KOPT-K1 (cell line): ENCODE measurements around the gene LUZP2.

ENCODE experiments used
- H3K27ac ChIP-seq: fragments of 200-600 bp; sonication (generic); 2 replicates; pipeline ENCODE4 v1.5.1; 2016; ENCODE audit warnings: antibody characterized with exemption, mild to moderate bottlenecking, low read depth, low read length; ENCODE audit not compliant: poor library complexity, severe bottlenecking
- H3K36me3 ChIP-seq: fragments of 200-600 bp; sonication (generic); 2 replicates; pipeline ENCODE4 v1.5.1; 2017; ENCODE audit warnings: antibody characterized with exemption, mild to moderate bottlenecking, low read length, moderate library complexity; ENCODE audit not compliant: insufficient read depth
- H3K9me3 ChIP-seq: fragments of 200-600 bp; sonication (generic); 2 replicates; pipeline ENCODE4 v1.5.1; 2017; ENCODE audit warnings: antibody characterized with exemption, low read length, mild to moderate bottlenecking; ENCODE audit not compliant: insufficient read depth, poor library complexity, severe bottlenecking

LUZP2 gene

DNA sequence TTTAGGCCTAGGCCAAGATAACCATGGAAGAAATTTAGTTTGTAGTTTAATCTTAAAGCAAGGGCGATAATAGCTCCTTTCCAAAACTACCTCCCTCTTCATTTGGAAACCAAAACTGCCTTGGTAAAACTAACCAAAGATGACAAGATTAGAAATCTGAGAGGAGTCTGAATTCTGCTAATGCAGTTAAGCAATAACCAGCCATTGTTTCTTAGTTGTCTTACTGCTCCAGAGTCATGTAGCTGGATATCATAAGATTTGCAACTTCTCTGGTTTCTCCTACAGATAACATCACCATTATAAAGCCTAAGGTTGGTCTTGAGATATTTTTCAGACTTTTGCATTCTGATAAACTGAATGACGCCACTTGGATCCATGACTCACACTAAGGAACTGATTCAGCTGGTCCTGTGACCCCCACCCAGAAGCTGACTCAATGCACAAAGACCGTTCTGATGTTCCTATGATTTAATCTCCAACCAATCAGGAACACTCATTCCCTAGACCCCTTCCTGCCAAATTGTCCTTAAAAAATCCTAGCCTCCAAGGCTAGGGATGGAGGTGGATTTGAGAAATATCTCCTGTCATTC is 200.8 kb downstream of the LUZP2 start:
- Histone ChIP-seq H3K36me3 (no peaks in the 10 kb centered on the region), H3K27ac (no peak overlapping the region), H3K9me3 (no peaks in the 10 kb centered on the region)

DNA sequence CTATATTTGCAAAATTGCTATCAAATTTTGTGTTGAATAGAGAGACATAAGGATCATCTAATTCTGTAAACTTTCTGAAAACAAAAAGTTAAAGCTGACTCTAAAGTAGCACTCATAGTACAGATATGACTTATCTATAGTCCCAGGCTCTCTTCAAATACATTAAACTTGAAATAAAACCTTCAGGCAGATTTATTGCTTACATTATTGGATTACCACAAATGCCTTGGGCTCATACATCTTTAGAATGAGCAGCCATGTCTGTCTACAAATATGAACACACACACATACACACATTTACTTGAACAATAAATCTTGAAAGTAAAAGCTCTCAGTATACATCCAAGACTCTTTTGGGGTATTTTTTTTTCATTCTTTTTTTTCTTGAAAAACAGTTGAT is 207.9 kb downstream of the LUZP2 start:
- H3K9me3 ChIP-seq, result no peaks in the 10 kb centered on the region
- no peak overlapping the region for H3K27ac ChIP-seq
- no peaks in the 10 kb centered on the region for H3K36me3 ChIP-seq

DNA sequence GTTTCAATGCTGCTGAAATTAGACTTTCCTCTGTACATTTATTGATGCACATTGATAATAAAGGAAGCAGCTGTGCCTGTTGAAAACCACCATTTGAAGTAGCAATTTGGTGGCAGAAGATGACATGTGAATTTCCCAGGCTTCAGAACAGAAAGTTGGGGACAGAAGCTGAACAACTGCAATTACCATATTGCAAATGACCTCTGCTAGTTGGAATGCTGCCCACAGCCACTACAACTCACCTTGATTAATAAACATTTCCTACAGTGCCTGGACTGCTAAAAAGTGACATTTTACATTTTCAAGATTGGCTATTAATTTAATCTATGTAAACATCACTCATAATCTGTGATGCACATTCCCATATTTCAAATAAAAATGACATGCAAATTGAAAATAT is 208.6 kb downstream of the LUZP2 start:
- H3K9me3 ChIP-seq, result no peaks in the 10 kb centered on the region
- H3K27ac ChIP-seq, result no peak overlapping the region
- H3K36me3 ChIP-seq, result no peaks in the 10 kb centered on the region

DNA sequence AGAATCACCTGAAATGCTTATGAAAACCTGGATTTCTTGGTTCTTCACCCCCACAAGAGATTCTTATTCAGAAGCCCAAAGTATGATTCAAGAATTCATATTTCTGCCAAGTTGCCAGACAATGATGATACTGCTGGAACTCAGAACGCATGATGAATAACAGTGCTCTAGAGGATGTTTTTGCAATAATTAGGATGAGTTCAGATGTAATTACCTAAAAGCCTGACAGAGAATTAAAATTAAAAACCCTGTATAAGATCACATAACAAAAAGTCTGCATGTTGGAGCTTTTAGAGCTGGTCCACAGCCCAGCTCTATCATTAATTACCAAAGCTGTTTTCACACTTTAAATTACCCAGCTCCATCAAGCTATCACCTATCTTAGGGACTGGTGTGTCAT is 211.8 kb downstream of the LUZP2 start:
- no peak overlapping the region for H3K27ac ChIP-seq
- no peaks in the 10 kb centered on the region for H3K9me3 ChIP-seq
- no peaks in the 10 kb centered on the region for H3K36me3 ChIP-seq

DNA sequence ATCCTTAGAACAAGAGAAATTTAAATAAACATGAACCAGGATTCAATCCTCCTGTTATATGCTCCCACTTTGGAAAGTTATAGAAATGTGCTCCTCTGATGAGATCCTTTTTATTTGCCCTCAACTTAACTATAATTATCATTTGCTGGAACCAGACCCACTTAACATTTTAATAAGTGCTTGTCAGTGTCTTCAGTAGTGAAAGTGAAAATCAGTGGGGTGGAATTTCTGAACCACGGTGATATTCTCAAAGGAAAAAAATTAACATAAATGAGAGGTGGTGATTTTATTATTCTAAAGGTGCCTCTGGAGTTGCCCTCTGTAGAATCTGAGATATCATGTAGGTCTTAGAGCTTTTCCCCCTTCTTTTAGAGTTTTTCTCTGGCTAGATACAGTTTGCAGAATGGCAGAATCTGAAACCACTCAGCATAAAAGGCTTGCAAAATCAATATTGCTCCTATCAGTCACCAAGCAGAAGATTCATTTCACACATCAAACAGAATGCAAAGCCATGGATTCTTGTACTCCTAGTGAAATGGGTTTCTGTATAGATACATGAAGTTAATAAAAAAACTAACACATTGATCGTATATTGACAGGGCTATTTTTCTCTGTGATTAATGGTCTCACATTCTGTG is 213.2 kb downstream of the LUZP2 start:
- Histone ChIP-seq H3K9me3 (no peaks in the 10 kb centered on the region), H3K27ac (no peak overlapping the region), H3K36me3 (no peaks in the 10 kb centered on the region)

DNA sequence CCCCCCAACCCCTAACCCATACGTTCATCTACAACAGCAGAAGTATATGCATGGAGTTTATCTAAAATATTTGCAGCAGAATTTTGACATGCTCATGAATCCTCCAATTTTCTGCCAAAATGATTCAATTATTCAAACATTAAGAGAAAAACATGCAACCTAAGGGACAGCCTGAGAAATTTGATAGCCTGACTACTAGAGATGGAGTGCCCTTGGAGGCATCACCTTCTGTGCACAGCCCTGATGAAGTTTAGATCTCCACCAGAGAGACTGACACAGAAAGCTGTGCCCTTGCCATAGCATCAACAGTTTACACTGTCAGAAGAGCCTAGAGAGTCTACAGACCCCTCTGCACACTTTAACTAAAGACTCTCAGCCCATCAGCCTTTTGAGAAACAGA is 217.7 kb downstream of the LUZP2 start:
- Histone ChIP-seq H3K36me3 (no peaks in the 10 kb centered on the region), H3K27ac (no peak overlapping the region), H3K9me3 (no peaks in the 10 kb centered on the region)

DNA sequence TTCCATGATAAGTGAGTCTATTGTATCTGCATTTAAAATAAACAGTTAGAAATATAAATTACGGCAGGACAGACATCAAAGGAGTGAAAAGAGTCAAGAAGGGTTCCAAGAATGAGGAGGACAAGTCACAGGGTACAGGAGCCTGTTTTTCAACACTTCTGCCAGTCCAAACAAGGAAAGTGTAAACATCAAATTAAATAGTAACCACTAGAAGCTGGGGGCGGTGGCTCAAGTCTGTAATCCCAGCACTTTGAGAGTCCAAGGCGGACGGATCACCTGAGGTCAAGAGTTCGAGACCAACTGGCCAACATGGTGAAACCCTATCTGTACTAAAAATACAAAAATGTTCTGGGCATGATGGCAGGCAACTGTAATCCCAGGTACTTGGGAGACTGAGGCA is 219.6 kb downstream of the LUZP2 start:
- H3K36me3 ChIP-seq, result no peaks in the 10 kb centered on the region
- no peaks in the 10 kb centered on the region for H3K9me3 ChIP-seq
- no peak overlapping the region for H3K27ac ChIP-seq

DNA sequence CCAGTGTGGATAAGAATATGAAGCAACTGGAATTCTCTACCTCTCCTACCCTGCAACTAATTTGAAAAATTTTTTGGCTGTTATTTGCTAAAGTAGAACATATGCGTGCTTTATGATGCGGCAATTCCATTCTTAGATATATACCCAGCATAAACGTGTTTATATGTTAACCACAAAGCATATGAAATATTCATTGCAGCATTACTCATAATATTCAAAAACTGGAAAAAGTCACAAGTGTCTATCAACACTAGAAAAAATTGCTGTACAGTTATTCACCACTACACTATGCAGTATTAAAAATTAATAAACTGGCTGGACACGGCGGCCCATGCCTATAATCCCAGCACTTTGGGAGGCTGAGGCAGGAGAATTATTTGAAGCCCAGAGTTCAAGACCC is 226.4 kb downstream of the LUZP2 start:
- Histone ChIP-seq H3K36me3 (no peaks in the 10 kb centered on the region), H3K9me3 (no peaks in the 10 kb centered on the region), H3K27ac (no peak overlapping the region)

DNA sequence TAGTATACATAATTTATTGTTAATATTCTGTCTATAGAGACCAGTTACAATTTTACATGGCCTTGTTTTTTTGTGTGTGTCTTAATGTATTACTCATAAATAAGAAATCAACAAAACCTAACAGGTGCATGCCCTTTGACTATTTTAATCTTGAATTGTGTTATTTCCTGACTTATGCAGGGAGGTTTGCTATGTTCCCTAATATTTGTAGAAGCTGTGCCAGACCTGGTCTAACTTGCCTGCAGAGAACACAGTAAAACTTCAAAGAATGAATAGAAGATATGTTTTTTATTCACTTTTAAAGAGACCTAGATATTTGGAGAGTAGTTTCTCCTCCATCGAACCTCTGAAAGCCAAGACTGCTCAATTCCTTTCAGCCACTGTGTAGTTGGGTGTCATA is 234.7 kb downstream of the LUZP2 start:
- H3K9me3 ChIP-seq, result no peaks in the 10 kb centered on the region
- no peaks in the 10 kb centered on the region for H3K36me3 ChIP-seq
- H3K27ac ChIP-seq, result no peak overlapping the region

DNA sequence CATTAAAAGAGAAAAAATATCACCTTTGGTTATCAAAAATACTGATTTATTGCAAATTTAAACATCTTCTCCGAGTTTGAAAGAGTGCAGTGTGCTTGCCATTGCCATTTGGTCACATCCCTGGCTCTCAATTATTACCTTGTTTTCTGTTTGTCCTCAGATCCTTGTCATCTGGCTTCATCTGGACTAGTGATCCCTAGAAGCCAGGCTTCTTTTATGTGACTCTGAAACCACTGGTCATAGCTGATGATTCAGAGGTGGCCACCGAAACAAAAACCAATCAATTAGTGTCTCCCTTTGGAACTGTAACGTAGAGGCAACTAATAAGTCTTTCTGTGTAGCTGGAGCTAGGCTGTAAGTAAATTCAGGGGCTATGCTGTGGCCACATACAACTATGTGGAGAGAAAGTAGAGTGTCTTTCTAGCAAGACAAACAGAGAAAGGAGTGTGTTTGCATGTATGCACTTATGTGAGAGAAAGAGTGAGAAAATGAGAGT is 237.9 kb downstream of the LUZP2 start:
- Histone ChIP-seq H3K27ac (no peak overlapping the region), H3K9me3 (no peaks in the 10 kb centered on the region), H3K36me3 (no peaks in the 10 kb centered on the region)

DNA sequence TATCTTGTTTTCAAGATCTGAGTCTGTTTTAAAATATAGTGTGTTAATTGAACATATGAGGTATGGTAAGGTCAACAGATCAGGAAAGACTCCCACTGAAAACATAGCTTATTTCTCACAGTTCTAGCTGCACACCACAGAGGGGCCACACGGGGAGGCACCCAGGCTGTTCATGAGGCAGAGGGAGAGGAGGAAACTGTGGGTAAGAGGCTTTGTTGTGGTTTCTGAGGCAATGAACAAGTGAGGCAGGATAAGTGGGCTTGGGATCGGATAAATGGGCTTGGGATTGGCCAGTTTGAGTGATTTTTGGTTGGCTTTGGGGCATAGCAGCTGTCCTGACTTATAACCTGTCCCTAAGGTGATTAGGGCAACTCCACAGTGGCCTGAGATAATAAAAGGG is 242.1 kb downstream of the LUZP2 start:
- Histone ChIP-seq H3K27ac (no peak overlapping the region), H3K9me3 (no peaks in the 10 kb centered on the region), H3K36me3 (no peaks in the 10 kb centered on the region)

DNA sequence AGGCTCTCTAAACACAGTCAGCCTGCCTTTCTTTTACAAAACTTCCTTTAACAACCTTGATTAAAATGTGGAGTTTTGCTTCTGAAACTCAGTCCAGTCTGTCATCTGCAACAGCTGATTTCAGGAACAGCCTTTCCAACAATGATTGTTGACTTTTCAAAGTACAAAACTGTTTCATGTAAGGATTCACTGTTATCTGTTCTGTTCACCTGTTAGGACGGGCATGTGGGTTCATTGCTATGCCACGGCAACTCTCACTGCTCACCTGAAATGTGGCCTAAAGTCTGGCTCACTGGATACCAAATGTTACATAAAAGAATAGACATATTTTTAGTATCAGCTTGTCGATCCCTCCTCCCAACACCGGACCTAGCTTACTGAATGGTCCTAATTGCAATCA is 242.8 kb downstream of the LUZP2 start:
- Histone ChIP-seq H3K36me3 (no peaks in the 10 kb centered on the region), H3K27ac (no peak overlapping the region), H3K9me3 (no peaks in the 10 kb centered on the region)

DNA sequence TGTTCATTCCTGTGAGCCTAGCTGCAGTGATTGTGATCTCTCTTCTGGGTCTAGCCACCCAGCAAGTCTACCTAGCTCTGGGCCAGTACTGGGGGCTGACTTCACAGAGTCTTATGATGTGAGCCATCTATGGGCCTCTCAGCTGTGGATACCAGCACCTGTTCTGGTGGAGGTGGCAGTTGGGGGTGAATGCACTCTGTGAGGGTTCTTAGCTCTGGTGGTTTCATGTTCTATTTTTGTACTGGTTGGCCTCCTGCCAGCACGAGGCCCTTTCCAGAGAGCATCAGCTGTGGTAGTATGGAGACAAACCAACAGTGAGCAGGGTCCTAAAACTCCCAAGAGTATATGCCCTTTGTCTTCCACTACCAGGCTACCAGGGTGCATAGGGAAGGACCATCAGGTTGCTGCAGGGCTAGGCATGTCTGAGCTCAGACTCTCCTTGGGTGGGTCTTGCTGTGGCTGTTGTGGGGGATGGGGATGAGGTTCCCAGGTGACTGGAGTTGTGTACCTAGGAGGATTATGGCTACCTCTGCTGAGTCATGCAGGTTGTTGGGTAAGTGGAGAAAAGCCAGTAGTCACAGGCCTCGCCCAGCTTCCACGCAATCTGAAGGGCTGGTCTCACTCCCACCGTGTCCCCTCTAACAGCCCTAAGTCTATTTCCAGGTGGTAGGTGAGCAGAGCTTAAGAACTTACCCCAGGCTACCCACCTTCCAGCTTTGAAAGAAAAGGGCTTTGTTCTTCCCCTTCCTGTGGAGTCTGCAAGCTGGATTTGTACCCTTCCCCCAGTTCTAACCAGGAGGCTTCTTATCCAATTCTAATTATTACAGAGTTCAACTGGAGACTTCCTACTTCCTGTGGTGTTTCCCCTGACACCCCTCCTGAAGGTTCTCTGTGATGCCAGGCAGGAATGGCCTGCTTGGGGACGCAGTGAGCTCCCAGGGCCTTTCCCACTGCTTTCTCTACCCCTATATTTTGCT is 250.7 kb downstream of the LUZP2 start:
- Histone ChIP-seq H3K36me3 (no peaks in the 10 kb centered on the region), H3K27ac (no peak overlapping the region), H3K9me3 (no peaks in the 10 kb centered on the region)

DNA sequence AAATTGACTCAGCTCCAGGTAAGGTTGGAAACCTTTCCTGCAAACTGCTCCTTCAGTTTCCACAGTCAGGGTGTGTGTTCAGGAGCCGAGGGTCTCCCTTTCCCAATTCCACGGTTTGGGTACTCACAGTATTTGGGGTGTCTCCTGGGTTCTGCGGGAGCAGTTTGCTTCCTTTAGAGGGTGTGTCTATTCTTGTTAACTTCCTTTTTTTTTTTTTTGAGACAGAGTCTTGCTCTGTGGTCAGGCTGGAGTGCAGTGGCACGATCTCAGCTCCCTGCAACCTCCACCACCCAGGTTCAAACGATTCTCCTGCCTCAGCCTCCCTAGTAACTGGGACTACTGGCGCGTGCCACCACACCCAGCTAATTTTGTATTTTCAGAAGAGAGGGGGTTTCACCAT is 251.4 kb downstream of the LUZP2 start:
- H3K36me3 ChIP-seq, result no peaks in the 10 kb centered on the region
- H3K27ac ChIP-seq, result no peak overlapping the region
- H3K9me3 ChIP-seq, result no peaks in the 10 kb centered on the region

DNA sequence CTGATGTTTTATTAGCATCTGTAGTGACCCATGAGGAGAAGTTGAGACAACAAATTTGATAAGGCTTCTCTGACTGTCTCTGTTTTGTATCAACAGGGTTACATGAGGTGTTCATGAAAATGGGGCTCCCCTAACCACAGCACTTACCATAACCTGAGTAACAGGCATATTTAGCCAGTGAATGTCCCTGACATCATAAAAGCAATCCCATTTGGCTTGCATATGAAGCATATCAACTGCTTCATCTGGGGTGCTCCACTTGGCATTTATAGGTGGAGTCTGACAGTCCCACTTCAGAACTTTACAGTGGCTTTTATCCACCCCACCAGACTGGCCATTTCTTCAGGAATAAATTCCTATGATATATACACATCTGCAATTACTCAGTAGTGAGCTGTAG is 257.6 kb downstream of the LUZP2 start:
- Histone ChIP-seq H3K9me3 (no peaks in the 10 kb centered on the region), H3K36me3 (no peaks in the 10 kb centered on the region), H3K27ac (no peak overlapping the region)
